A673 (cell line): ENCODE results near the gene CHST15.

Source experiments
- EZH2 ChIP-seq: fragments of 200-600 bp; sonication (generic); IDR thresholded peaks from 2 replicates; pipeline ENCODE4 v1.6.1; 2017; ENCODE audit warnings: borderline replicate concordance, low read depth, mild to moderate bottlenecking, mixed read lengths, antibody characterized with exemption, low read length; ENCODE audit not compliant: poor library complexity, severe bottlenecking
- TF ChIP-seq, protein P1 (sequence below): fragments of 300-800, 200-600 bp; sonication (generic); conservative IDR thresholded peaks from 2 replicates; pipeline ENCODE4 v1.5.1; 2017; ENCODE audit warnings: low read depth, mild to moderate bottlenecking, antibody characterized with exemption, low read length, moderate library complexity, mixed read lengths

- TF ChIP-seq, protein P1, sequence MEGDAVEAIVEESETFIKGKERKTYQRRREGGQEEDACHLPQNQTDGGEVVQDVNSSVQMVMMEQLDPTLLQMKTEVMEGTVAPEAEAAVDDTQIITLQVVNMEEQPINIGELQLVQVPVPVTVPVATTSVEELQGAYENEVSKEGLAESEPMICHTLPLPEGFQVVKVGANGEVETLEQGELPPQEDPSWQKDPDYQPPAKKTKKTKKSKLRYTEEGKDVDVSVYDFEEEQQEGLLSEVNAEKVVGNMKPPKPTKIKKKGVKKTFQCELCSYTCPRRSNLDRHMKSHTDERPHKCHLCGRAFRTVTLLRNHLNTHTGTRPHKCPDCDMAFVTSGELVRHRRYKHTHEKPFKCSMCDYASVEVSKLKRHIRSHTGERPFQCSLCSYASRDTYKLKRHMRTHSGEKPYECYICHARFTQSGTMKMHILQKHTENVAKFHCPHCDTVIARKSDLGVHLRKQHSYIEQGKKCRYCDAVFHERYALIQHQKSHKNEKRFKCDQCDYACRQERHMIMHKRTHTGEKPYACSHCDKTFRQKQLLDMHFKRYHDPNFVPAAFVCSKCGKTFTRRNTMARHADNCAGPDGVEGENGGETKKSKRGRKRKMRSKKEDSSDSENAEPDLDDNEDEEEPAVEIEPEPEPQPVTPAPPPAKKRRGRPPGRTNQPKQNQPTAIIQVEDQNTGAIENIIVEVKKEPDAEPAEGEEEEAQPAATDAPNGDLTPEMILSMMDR, result no peak
- no peak for TF ChIP-seq EZH2
Measured at GRCh38 chr10:124027031-124027611, 66.3 kb downstream of the CHST15 start.
